ENCODE results near the gene MYO18A.

MYO18A gene

DNA sequence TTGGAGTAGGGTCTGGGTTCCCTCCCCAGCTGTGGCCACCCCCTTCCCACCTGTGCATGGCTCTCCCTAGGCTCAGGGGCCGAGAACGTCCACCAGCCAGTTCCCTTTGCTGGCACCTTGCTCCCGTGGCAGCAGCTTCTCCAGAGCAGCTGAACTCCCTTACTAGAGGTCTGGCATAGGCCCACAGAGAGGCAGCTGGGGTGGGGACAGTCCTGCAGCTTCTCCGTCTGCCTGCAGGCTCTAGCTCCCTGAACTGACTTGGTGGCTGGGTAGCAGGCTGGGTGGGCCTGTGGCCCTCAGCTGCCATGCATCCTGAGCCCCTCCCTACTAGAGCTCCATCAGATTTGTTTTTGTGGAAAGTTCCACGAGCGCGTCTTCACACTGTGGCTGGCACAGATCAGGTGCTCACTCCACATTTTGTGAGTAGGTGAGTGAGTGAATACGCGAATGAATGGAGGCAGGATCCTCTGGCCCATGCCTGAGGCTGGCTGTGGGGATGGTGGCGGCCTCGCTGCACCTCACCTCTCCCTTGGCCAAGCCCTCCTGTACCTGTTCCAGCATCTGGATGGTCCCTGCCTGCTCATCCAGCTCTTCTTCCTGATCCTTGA, 86.0 kb downstream of the MYO18A start:
- no peak for TF ChIP-seq POLR2AphosphoS5 (IDR thresholded peaks at IDR 0.05; ENCODE audit: low read depth, low read length)
- TF ChIP-seq SIN3A (IDR thresholded peaks at IDR 0.05; ENCODE audit: borderline replicate concordance, insufficient read depth, low read length), result no peak
- TF ChIP-seq FOXP2 (optimal IDR thresholded peaks at IDR 0.05; ENCODE audit: borderline replicate concordance, extremely low read depth, extremely low read length, insufficient read depth), result no peak
- no peak for TF ChIP-seq REST (IDR thresholded peaks at IDR 0.05; ENCODE audit: insufficient read depth in 1 of 2, low read depth in 2 of 2, low read length in 2 of 2)
- TF ChIP-seq TAF1 (IDR thresholded peaks at IDR 0.05; ENCODE audit: borderline replicate concordance, insufficient read depth, low read length), result no peak

DNA sequence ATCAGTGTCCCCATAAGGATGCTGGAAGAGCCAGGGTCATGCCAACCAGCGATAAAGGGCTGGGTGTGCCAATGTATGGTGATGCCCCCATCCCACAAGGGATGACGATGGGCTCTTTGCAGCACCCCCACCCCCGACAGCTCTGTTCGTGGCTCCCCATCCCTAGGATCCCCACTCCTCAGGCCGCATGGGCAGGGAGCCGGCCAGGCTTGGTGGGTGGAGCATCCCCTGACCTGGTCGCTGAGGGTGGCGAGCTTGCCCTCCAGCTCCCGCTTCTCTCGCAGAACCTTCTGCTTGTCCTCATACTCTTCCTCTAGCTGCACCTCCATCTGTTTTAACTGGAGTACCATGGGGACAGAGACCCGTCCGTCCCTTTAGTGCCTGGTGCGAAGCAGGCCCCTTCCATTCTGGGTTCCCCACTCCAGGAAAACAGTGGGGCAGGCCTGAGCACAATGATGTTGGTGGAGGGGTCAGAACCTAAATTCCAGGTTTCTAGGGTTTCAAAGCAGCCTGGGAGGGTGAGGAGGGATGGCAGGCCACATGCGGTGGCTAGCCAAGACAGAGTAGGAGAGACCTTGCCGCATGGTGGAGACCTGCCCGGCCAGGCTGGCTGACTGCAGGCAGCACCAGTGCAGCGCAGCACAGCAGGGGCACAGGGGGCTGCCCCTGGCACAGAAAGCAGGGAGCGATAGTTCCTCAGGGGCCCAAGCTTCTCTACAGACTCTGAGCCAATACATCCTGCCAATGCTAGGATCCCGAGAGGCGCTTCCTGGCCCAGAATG, 86.9 kb downstream of the MYO18A start:
- TF ChIP-seq TAF1 (IDR thresholded peaks at IDR 0.05; ENCODE audit: borderline replicate concordance, insufficient read depth, low read length) (no peak), SIN3A (IDR thresholded peaks at IDR 0.05; ENCODE audit: borderline replicate concordance, insufficient read depth, low read length) (no peak), REST (IDR thresholded peaks at IDR 0.05; ENCODE audit: insufficient read depth in 1 of 2, low read depth in 2 of 2, low read length in 2 of 2) (no peak), POLR2AphosphoS5 (IDR thresholded peaks at IDR 0.05; ENCODE audit: low read depth, low read length) (no peak), FOXP2 (optimal IDR thresholded peaks at IDR 0.05; ENCODE audit: borderline replicate concordance, extremely low read depth, extremely low read length, insufficient read depth) (no peak)

GRCh38 chr17:29091606-29092289, 88.5 kb downstream of the MYO18A start:
- no peak for TF ChIP-seq SIN3A (IDR thresholded peaks at IDR 0.05; ENCODE audit: borderline replicate concordance, insufficient read depth, low read length)
- TF ChIP-seq FOXP2 (optimal IDR thresholded peaks at IDR 0.05; ENCODE audit: borderline replicate concordance, extremely low read depth, extremely low read length, insufficient read depth), result no peak
- no peak for TF ChIP-seq POLR2AphosphoS5 (IDR thresholded peaks at IDR 0.05; ENCODE audit: low read depth, low read length)
- TF ChIP-seq REST (IDR thresholded peaks at IDR 0.05; ENCODE audit: insufficient read depth in 1 of 2, low read depth in 2 of 2, low read length in 2 of 2), result no peak
- TF ChIP-seq TAF1 (IDR thresholded peaks at IDR 0.05; ENCODE audit: borderline replicate concordance, insufficient read depth, low read length), result no peak

GRCh38 chr17:29090750-29091605, 89.2 kb downstream of the MYO18A start:
- no peak for TF ChIP-seq SIN3A (IDR thresholded peaks at IDR 0.05; ENCODE audit: borderline replicate concordance, insufficient read depth, low read length)
- no peak for TF ChIP-seq FOXP2 (optimal IDR thresholded peaks at IDR 0.05; ENCODE audit: borderline replicate concordance, extremely low read depth, extremely low read length, insufficient read depth)
- TF ChIP-seq TAF1 (IDR thresholded peaks at IDR 0.05; ENCODE audit: borderline replicate concordance, insufficient read depth, low read length), result no peak
- no peak for TF ChIP-seq POLR2AphosphoS5 (IDR thresholded peaks at IDR 0.05; ENCODE audit: low read depth, low read length)

- TF ChIP-seq REST (IDR thresholded peaks at IDR 0.05; ENCODE audit: insufficient read depth in 1 of 2, low read depth in 2 of 2, low read length in 2 of 2), result no peak
Measured at GRCh38 chr17:29090108-29090507, 90.1 kb downstream of the MYO18A start.
